NCI-H460 (cell line): ENCODE data around the gene SOCS6. TPM values are rescaled to one million over a fixed set of nuclear protein-coding genes. Genes with fewer than 3 reads are reported as not detected.

Experiments
- DNase-seq: peaks from one replicate; pipeline ENCODE4 v3.0.0-alpha.2; 2016; ENCODE audit warnings: low read depth; ENCODE audit errors: extremely low read depth
- total RNA-seq: library from RNA; depleted of rRNA; stranded (reverse); fragments of >200 nt; shearing (Covaris generic); gene quantifications from 2 replicates; pipeline ENCODE4 v1.2.3, GENCODE V29; 2014; rRNA removed

Gene SOCS6
- total RNA-seq, 1 experiment from 2014 or later, result 22.4 TPM

- DNase-seq, result no peak
Measured at GRCh38 chr18:70377317-70377799, 88.5 kb downstream of the SOCS6 start.

GRCh38 chr18:70377857-70378701 is 89.2 kb downstream of the SOCS6 start:
- no peak for DNase-seq

Other genes starting within 250 kb of the SOCS6 start
- gene RTTN, start 83.4 kb upstream of the SOCS6 start, total RNA-seq, result 12.0 and 12.6 TPM in 2 replicates